NOMO-1 (cell line): ENCODE results near the gene VPS26C.

ENCODE experiments used
- DNase-seq, 2 experiments: peaks; one replicate each; lab custom pipeline; 2025; ENCODE audit not compliant: unreplicated experiment in 2 of 2; lab: John Stamatoyannopoulos, UW

VPS26C gene

GRCh38 chr21:37207441-37208009, 59.6 kb downstream of the VPS26C start:
- no peak for DNase-seq

- DNase-seq = no peak
Observed at GRCh38 chr21:37206496-37206895, 60.6 kb downstream of the VPS26C start.

- DNase-seq = no peak
Observed at GRCh38 chr21:37204580-37204979, 62.6 kb downstream of the VPS26C start.

- DNase-seq = no peak
Observed at GRCh38 chr21:37202221-37203110, 64.7 kb downstream of the VPS26C start.

GRCh38 chr21:37200641-37201480, 66.3 kb downstream of the VPS26C start:
- no peak for DNase-seq

DNA sequence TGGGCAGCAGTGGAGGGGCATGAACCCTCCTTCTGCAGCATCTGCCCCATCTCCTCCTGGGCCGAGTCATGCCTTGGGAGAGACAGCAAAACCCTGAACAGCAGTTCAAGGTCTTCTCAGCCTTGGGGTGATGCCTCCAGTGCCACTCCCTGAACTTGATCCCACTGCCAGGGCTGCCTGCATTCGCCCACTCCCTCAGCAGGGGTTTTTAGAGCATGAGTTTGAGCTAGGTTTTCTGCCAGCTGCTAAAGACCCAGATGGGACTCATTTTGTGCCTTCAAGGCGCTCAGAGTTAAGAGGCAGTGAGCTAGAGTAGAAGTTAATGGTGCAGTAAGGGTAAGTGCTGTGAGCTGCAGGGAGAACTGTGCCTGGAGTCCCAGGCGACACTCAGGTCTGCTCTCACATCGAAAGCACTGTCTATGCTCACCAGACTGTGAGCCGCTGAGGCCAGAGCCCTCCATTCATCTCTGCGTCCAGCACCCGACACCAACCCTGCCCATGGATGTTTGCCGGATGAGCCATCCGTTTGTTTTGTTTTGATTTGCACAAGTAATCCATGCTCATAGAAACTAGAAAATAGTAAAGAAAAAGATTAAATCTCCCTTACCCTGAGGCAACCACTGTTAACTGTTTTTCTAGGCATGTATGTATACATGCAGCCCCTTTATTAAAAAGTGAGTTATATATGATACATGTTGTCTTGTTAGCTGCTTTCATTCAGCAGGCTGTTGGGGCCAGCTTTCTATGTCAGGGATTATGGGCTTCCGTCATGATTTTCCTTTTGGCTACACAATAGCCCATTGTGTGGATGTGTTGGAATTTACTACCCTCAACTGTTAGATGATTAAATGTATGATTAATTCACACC, 67.8 kb downstream of the VPS26C start:
- no peak for DNase-seq

GRCh38 chr21:37197746-37198145, 69.4 kb downstream of the VPS26C start:
- no peak for DNase-seq

GRCh38 chr21:37196847-37197246, 70.3 kb downstream of the VPS26C start:
- no peak for DNase-seq

DNA sequence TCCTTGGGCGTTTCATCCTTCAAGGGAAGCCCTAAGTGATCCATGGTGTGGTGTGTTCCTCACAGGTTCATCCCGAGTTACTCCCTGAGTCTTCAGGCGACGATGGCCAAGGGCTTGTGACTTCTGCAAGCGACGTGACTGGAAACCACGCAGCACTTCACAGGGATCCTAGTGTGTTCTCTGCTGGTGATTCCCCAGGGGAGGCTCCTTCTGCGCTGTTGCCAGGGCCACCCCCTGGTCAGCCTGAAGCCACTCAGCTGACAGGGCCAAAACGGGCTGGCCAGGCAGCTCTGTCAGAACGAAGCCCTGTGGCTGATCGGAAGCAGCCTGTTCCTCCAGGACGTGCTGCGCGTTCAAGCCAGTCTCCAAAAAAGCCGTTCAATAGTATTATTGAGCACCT, 71.5 kb downstream of the VPS26C start:
- no peak for DNase-seq

DNA sequence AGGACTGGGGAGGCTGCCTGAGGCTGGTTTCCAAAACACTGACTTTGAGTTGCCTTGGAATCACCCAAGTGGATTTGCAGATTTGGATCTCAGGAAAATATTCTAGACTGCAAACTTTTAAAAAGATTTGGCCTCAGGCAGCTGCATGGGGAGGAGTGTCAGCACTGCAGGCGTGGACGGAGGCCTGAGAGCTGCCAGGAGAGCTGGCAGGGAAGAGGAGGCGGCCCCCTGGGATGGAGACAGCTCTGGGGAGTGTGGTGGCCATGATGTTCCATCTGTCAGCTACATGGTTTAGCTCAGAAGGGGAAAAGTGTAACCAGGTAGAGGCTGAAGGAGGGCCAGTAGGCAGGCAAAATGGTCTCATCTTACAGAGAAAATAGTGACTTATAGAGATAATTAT, 72.1 kb downstream of the VPS26C start:
- DNase-seq = no peak

DNA sequence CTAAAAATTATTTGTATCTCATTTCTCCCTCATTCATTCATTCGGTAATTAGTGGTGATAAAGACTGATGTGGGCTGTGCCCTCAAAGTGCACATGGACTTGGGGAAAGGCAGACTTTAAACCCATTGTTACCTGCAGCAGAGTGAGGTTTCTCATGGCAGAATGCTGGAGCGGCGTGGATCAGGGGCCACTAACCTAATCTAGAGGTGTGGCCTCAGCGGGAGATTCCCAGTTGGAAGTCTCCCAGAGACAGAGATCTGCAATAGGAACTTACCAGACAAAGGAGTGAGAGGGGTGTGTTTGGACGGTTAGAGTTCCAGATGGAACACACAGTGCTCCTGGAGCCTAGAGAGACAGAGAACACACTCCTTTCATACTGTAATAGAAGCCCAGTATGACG, 73.5 kb downstream of the VPS26C start:
- no peak for DNase-seq

GRCh38 chr21:37193006-37193405, 74.1 kb downstream of the VPS26C start:
- no peak for DNase-seq

DNA sequence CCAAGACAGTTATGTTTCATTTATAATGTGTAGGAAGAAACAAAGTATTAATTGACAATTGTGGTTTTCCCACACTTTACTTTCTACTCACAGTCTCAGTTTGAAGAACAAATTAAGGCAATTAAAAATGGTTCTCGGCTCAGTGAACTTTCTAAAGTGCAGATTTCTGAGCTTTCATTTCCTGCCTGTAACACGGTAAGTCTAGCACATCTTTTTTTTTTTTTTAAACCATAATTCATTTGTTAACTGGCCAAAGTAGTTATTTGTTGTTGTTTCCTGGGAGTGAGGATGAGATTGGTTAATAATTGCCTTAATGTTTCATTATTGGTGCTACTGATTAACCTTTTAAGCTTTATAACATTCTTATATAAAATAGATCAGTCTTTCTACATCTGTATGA, 75.1 kb downstream of the VPS26C start:
- no peak for DNase-seq

GRCh38 chr21:37188825-37189224, 78.3 kb downstream of the VPS26C start:
- DNase-seq = no peak

GRCh38 chr21:37186983-37187382, 80.2 kb downstream of the VPS26C start:
- DNase-seq = no peak

DNA sequence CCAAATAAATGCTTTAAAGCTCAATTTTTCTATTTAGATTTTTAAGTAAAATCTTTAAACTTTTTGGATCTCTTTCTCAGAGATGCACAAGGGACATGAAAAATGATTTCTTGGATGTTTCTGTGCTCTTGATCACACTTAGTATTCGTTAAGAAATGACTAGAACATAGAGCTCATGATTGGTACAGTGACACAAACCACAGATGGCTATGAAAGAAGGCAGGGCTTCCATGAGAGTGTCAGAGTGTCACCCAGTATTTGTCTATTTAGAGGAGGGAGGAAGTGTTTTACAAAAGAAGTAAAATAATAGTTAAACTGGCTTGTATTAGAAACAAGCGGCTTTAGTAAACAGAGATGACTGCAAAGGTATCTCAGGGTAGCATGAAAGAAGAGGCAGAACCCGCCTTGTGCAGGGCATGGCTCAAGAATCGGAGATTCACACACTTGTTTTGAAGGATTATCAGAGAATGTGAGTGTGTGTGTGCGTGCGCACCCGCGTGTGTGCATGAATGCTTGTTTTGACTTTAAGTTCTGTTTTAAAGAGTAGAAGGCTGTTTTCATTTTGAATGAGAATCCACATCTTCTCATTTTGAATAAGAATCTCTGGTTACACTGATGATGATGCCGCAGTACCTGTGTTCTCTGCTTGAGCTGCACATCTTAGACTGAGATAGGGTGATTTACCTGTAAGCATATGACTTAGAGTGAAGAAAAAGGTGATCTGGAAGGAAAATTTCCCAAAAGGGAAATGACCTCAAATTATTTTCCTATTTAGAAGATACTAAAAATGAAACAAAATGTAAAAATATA, 82.1 kb downstream of the VPS26C start:
- DNase-seq = no peak

- DNase-seq = no peak
Observed at GRCh38 chr21:37183749-37184148, 83.4 kb downstream of the VPS26C start.

GRCh38 chr21:37182222-37182621, 84.9 kb downstream of the VPS26C start:
- DNase-seq = no peak

DNA sequence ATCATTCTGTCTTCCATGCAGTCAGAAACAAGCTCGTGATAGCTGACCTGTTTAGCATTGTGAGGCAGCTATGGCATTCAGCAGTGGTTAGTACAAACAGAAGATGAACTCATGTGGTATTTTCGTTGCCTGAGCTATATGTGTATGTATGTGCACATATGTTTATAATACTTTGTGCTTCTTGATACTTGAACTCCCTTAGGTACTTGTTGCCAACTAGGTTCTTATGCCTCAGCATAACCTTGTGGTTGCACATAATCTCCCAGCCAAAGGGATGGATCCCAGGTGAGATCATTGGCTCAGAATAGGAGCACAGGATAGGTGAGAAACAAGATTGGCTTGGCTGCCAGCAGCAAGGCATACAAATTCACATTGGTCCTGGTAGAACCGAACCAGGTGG, 86.1 kb downstream of the VPS26C start:
- DNase-seq = no peak

GRCh38 chr21:37176716-37177115, 90.4 kb downstream of the VPS26C start:
- no peak for DNase-seq
